ENCODE measurements around the gene TAF1B. TPM values are rescaled to one million over a fixed set of nuclear protein-coding genes. Genes with fewer than 3 reads are reported as not detected.

TAF1B gene
- total RNA-seq, 4 donors from 2014 or later, result 11.7 to 49.4 (median 18.9) TPM

DNA sequence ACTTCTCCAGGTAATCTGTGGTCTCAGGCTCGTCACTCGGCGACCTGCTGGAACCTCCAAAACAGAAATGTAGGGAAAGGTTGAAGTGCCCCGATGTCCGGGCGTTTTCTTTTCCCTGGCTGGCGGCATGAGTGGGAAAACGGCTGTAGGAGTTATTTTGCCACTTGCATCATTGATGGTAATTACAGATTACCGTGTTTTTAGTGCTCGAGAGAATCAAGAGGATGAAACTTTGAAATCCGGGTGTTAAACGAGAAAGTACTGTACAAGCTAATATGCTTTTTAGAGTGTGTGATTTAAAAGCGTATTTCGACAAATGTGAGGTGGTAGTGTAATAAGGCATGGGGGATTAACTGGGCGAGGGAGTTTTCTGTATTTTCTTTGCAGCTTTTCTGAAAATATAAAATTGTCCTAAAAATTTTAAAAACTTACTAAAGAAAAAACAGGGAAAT, 109.0 kb downstream of the TAF1B start:
- no peak for TF ChIP-seq CTCF (IDR thresholded peaks at IDR 0.05; ENCODE audit: low read depth)

DNA sequence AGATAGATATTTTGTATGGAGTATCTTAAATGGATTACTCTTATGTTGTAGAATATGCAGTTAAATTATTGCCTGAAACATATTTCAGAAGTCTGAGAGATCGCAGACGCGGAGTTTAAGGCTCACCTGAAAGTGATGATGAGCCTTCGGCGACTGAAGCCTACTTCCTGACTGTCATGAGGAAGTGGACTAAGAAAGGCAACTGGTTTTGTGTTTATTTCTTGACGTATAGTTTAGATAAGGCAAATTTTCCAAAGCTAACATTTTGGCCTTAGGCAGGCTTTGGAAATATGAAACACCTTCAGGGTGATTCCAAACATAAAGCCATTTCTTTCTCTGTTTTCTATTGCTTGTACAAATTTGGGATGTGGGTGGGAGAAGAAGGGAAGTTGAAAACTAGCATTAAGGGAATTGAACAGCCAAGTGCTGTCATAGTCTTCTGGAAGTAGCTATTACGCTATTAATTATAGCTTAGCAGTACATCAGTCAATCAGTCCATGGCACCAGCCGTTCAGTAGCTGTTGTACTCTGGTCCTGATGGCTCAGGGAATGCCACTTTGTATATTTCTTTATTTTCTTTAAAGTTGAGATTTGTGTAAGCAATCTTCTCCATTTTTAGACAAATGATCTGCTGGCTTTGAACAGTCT, 109.7 kb downstream of the TAF1B start:
- no peak for TF ChIP-seq CTCF (IDR thresholded peaks at IDR 0.05; ENCODE audit: low read depth)

- no peak for TF ChIP-seq CTCF (IDR thresholded peaks at IDR 0.05; ENCODE audit: low read depth)
These were observed 110.9 kb downstream of the TAF1B start for GRCh38 chr2:9954136-9954535.

DNA sequence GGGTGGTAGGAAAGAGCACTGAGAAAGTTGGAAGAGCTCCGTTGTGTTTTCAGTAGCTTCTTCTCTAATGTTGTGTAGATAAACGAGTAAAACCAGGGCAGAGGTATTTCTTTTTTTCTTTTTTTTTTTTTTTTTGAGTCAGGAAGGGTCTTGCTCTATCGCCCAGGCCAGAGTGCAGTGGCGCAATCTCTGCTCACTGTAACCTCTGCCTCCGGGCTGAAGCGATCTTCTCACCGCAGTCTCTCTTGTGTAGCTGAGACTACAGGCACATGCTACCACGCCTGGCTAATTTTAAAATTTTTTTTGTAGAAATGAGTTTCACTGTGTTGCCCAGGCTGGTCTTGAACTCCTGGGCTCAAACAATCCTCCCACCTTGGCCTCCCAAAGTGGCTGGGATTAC, 114.8 kb downstream of the TAF1B start:
- no peak for TF ChIP-seq CTCF (IDR thresholded peaks at IDR 0.05; ENCODE audit: low read depth)

- no peak for TF ChIP-seq CTCF (IDR thresholded peaks at IDR 0.05; ENCODE audit: low read depth)
These were observed 116.0 kb downstream of the TAF1B start for GRCh38 chr2:9959262-9959661.

GRCh38 chr2:9961013-9961412, 117.7 kb downstream of the TAF1B start:
- TF ChIP-seq CTCF (IDR thresholded peaks at IDR 0.05; ENCODE audit: low read depth), result no peak

- no peak for TF ChIP-seq CTCF (IDR thresholded peaks at IDR 0.05; ENCODE audit: low read depth)
These were observed 121.2 kb downstream of the TAF1B start for GRCh38 chr2:9964334-9964980.
